Natural killer cell (primary cell): Measurements from ENCODE around the gene RTCA. TPM values are rescaled to one million over a fixed set of nuclear protein-coding genes. Genes with fewer than 3 reads are reported as not detected.

Source experiments
- ATAC-seq, 3 donors: fragments of 150-1000 bp in 2 of 3; fragments of 200-7000 bp in 1 of 3; cut with Tn5 transposase; 1 replicate in 1 of 3; 2 replicates in 2 of 3; pipeline ENCODE4 v1.10.0; 2021; ENCODE audit warnings: mild to moderate bottlenecking in 2 of 3, moderate library complexity in 2 of 3
- DNase-seq, 2 donors: peaks; one replicate each; pipeline versions ENCODE4 v3.0.0 to v3.0.0-alpha.2; 2013 to 2021; ENCODE audit warnings: mixed read lengths in 1 of 2
- H3K27ac ChIP-seq: one replicate; pipeline ENCODE4 v1.5.1; 2013; ENCODE audit warnings: mild to moderate bottlenecking, low read length
- H3K27me3 ChIP-seq: one replicate; pipeline ENCODE4 v1.6.1; 2013; ENCODE audit warnings: low read length; ENCODE audit not compliant: control insufficient read depth, insufficient read depth
- H3K36me3 ChIP-seq: one replicate; pipeline ENCODE4 v1.6.1; 2013; ENCODE audit warnings: low read length; ENCODE audit not compliant: control insufficient read depth, insufficient read depth
- H3K4me1 ChIP-seq: one replicate; pipeline ENCODE4 v1.6.1; 2013; ENCODE audit warnings: low read length; ENCODE audit not compliant: control insufficient read depth, insufficient read depth
- H3K4me3 ChIP-seq: one replicate; pipeline ENCODE4 v1.5.1; 2013; ENCODE audit warnings: low read length
- H3K9me3 ChIP-seq: one replicate; pipeline ENCODE4 v1.6.1; 2013; ENCODE audit warnings: low read length; ENCODE audit not compliant: control insufficient read depth, insufficient read depth
- H3K27ac Mint-ChIP-seq, 2 donors: one replicate each; pipeline ENCODE4 v1.8.0; 2022; ENCODE audit warnings: mild to moderate bottlenecking in 2 of 2, mixed read lengths in 2 of 2, moderate library complexity in 1 of 2
- H3K27me3 Mint-ChIP-seq, 2 donors: one replicate each; pipeline ENCODE4 v1.8.0; 2022; ENCODE audit warnings: low read depth in 2 of 2, mixed read lengths in 2 of 2
- H3K36me3 Mint-ChIP-seq: one replicate; pipeline ENCODE4 v1.8.0; 2022; ENCODE audit warnings: mixed read lengths
- H3K4me1 Mint-ChIP-seq, 2 donors: one replicate each; pipeline ENCODE4 v1.8.0; 2022; ENCODE audit warnings: mixed read lengths in 2 of 2
- H3K4me3 Mint-ChIP-seq: one replicate; pipeline ENCODE4 v1.8.0; 2022; ENCODE audit warnings: mild to moderate bottlenecking, moderate library complexity, mixed read lengths
- H3K9me3 Mint-ChIP-seq, 2 donors: one replicate each; pipeline ENCODE4 v1.8.0; 2022; ENCODE audit warnings: mixed read lengths in 2 of 2
- WGBS: methylation state at CpG from one replicate; pipeline ENCODE4 v1.1.7; 2013; ENCODE audit warnings: missing lambda C conversion rate; ENCODE audit not compliant: insufficient coverage; 5-methylcytosine and 5-hydroxymethylcytosine counted together
- intact Hi-C: fragments of 100-400 bp; cut with micrococcal nuclease; formaldehyde crosslinking; loops from one replicate; pipeline ENCODE4 v1.14.2; 2022
- total RNA-seq, 4 donors: library from RNA; stranded (reverse); fragments of 120-200 nt in 1 of 4; gene quantifications; one replicate each; pipeline versions ENCODE4 v1.2.3 to v1.2.4, GENCODE V29; 2013 to 2022
- TF ChIP-seq, protein P1 (sequence below): fragments of 200-600 bp; IDR thresholded peaks from one replicate; pipeline ENCODE4 v1.8.0; 2022; ENCODE audit warnings: antibody characterized with exemption

RTCA gene
- total RNA-seq, 3 donors from 2014 or later (not counting 1 experiment from before 2014, with no cell fraction given), result 49.3 to 60.8 (median 52.3) TPM

GRCh38 chr1:100340494-100340893 lies 74.5 kb downstream of the RTCA start:
- no peaks in the 10 kb centered on the region for H3K36me3 Mint-ChIP-seq
- no peak overlapping the region for H3K4me3 Mint-ChIP-seq
- no peak for ATAC-seq
- H3K27me3 Mint-ChIP-seq, result peaks cover 12 to 14% of the 10 kb centered on the region in 2 donors
- Histone ChIP-seq H3K27me3 (no peaks in the 10 kb centered on the region), H3K4me3 (no peak overlapping the region), H3K9me3 (no peaks in the 10 kb centered on the region), H3K27ac (no peak overlapping the region), H3K4me1 (no peaks in the 10 kb centered on the region), H3K36me3 (no peaks in the 10 kb centered on the region)
- H3K9me3 Mint-ChIP-seq, result no peaks in the 10 kb centered on the region
- no peak for DNase-seq
- H3K4me1 Mint-ChIP-seq, result no peaks in the 10 kb centered on the region
- intact Hi-C loops, result no loop called here
- TF ChIP-seq, protein P1, sequence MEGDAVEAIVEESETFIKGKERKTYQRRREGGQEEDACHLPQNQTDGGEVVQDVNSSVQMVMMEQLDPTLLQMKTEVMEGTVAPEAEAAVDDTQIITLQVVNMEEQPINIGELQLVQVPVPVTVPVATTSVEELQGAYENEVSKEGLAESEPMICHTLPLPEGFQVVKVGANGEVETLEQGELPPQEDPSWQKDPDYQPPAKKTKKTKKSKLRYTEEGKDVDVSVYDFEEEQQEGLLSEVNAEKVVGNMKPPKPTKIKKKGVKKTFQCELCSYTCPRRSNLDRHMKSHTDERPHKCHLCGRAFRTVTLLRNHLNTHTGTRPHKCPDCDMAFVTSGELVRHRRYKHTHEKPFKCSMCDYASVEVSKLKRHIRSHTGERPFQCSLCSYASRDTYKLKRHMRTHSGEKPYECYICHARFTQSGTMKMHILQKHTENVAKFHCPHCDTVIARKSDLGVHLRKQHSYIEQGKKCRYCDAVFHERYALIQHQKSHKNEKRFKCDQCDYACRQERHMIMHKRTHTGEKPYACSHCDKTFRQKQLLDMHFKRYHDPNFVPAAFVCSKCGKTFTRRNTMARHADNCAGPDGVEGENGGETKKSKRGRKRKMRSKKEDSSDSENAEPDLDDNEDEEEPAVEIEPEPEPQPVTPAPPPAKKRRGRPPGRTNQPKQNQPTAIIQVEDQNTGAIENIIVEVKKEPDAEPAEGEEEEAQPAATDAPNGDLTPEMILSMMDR, result no peak
- no peak overlapping the region for H3K27ac Mint-ChIP-seq
- WGBS, result 95% methylated on average over 1 of the region's 1 CpG

GRCh38 chr1:100342348-100342747 lies 76.3 kb downstream of the RTCA start:
- no peak overlapping the region for H3K4me3 ChIP-seq
- no peaks in the 10 kb centered on the region for H3K27me3 ChIP-seq
- DNase-seq (no peak), ATAC-seq (no peak)
- no peaks in the 10 kb centered on the region for H3K36me3 ChIP-seq
- Mint-ChIP-seq H3K27me3 (peaks cover 3 to 10% of the 10 kb centered on the region in 2 donors), H3K4me3 (no peak overlapping the region), H3K9me3 (no peaks in the 10 kb centered on the region), H3K27ac (no peak overlapping the region), H3K36me3 (no peaks in the 10 kb centered on the region), H3K4me1 (no peaks in the 10 kb centered on the region)
- TF ChIP-seq, protein P1, result no peak
- H3K27ac ChIP-seq, result no peak overlapping the region
- intact Hi-C loops, result no loop called here
- WGBS, result 98% methylated on average over 2 of the region's 2 CpGs
- H3K9me3 ChIP-seq, result no peaks in the 10 kb centered on the region
- no peaks in the 10 kb centered on the region for H3K4me1 ChIP-seq

Other genes starting within 250 kb of the RTCA start
- 1 to 10 TPM; 5.3 to 6.2 (median 5.6) TPM for gene SASS6, start 133.3 kb upstream of the RTCA start, total RNA-seq
- 10 to 100 TPM; 12.7 to 22.3 (median 13.4) TPM for gene TRMT13, start 133.1 kb upstream of the RTCA start, total RNA-seq
- 1 to 10 TPM; 1.7 to 3.2 (median 3.1) TPM for gene LRRC39, start 88.0 kb upstream of the RTCA start, total RNA-seq
- gene DBT, start 16.4 kb upstream of the RTCA start, total RNA-seq, result 10 to 100 TPM in 2 of 3 donors, 1 to 10 TPM in 1; 9.9 to 11.5 (median 10.2) TPM
- 10 to 100 TPM; 59.6 to 63.8 (median 60.1) TPM for gene CDC14A, start 86.3 kb downstream of the RTCA start, total RNA-seq